ENCODE measurements around the gene APPBP2.
"Not testable (repeated sequence)": the region's sequence is repeated elsewhere in the genome, so short reads cannot be mapped to it uniquely, and the experiment has no call there.

APPBP2 gene

DNA sequence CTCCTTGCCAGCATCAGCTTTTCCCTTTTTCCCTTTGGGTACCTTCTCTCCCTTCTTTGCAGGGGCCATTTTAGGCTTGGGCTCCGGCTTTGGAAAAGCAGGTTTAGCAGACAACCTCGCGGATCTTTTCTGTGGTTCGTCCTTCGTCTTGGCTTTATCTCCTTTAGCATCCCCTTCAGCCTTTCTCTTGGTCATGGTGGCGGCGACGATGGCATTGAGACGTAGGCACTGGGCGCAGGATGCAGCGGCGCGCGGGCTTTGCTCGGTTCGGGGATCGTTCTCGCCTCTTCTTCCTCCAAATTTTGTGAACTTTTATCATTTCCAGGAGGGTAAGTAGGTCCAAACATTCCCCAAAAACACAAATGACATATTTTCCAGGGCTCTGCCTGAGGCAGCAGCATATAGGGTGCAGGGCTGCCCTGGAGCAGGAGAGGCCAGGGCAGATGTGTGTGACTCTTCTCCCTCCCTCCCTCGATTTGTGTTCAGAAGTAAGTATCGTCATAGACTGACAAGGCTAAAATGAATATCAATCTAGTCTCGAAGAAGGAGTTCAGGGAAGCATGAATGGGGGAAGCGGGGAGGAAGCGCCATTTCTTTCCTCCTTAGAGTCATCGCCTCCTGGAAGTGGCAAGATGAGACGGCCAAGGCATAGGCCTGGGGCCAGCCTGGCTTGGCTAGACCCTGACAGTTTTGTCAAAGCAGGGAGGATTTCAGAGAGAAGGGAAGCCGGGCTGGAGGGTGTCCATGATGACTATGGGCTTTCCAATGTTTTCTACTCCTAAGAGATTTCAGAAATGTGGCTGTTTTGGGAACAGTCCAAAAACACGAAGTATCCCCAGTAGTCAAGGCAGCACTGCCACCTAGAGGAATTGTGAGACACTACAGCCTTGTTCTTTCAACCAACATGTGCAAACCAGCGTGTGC lies 90.5 kb downstream of the APPBP2 start:
- CTCF ChIA-PET: interaction anchor here (0.6 to 0.7 kb wide), 2 partner anchors 99 to 161 kb away, joined by 3 to 4 read pairs; no protein-coding TSS in a partner anchor
- POLR2A ChIA-PET (ENCODE audit: low non-redundant PET): no interaction called here
- H3K27ac ChIP-seq: no peak overlapping the region

DNA sequence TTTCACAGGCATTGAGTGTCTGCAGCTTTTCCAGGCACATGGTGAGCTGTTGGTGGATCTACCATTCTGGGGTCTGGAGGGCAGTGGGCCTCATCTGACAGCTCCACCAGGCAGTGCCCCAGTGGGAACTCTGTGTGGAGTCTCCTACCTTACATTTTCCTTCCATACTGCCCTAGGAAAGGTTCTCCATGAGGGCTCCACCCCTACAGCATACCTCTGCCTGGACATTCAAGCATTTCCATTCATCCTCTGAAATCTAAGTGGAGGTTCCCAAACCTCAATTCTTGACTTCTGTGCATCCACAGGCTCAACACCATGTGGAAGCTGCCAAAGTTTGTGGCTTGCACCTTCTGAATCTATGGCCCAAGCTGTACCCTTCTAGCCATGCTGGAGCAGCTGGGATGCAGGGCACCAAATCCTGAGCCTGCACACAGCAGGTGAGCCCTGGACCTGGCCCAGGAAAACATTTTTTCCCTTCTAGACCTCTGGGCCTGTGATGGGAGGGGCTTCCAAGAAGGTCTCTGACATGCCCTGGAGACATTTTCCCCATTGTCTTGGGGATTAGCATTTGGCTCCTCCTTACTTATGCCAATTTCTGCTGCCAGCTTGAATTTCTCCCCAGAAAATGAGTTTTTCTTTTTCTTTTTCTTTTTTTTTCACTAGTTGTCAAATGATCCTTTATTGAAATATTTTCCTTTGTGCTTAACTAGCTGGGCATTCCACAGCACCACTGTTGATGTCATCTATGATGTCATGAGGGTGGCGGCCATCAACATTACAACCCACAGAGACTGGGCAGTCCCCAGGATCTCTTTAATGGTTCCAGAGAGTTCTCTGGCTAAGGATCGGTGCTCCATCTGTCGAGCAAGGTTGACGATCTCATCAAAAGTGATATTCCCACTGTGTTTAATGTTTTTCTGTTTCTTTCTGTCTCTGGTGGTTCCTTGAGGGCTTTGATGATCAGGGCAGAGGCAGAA lies 92.7 kb downstream of the APPBP2 start:
- POLR2A ChIA-PET (ENCODE audit: low non-redundant PET); H3K27ac ChIP-seq; DNase-seq (ENCODE audit: low spot score): not testable (repeated sequence)
- CTCF ChIA-PET: interaction anchor here (0.6 to 1.1 kb wide), 3 partner anchors 9 to 293 kb away, joined by 3 to 4 read pairs (median 4); no protein-coding TSS in a partner anchor

More for the DNA sequence above, 90.5 kb downstream of the APPBP2 start:
- TF ChIP-seq, protein P1, sequence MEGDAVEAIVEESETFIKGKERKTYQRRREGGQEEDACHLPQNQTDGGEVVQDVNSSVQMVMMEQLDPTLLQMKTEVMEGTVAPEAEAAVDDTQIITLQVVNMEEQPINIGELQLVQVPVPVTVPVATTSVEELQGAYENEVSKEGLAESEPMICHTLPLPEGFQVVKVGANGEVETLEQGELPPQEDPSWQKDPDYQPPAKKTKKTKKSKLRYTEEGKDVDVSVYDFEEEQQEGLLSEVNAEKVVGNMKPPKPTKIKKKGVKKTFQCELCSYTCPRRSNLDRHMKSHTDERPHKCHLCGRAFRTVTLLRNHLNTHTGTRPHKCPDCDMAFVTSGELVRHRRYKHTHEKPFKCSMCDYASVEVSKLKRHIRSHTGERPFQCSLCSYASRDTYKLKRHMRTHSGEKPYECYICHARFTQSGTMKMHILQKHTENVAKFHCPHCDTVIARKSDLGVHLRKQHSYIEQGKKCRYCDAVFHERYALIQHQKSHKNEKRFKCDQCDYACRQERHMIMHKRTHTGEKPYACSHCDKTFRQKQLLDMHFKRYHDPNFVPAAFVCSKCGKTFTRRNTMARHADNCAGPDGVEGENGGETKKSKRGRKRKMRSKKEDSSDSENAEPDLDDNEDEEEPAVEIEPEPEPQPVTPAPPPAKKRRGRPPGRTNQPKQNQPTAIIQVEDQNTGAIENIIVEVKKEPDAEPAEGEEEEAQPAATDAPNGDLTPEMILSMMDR (conservative IDR thresholded peaks at IDR 0.05; ENCODE audit: low read depth): peak; percentile 91
- peak; percentile 70 for DNase-seq (ENCODE audit: low spot score)

DNA sequence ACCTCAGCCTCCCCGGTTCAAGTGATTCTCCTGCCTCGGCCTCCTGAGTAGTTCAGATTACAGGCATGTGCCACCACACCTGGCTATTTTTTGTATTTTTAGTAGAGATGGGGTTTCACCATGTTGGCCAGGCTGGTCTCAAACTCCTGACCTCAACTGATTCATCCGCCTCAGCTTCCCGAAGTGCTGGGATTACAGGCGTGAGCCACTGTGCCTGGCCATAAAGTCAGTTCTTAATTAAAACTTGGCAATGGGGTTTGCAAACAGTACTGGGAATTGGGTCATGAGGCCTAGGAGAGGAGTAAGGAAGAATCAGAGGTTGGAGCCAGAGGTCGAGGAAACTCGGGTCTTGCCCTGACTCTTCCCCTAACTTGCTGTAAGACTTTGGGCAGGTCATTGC lies 95.5 kb downstream of the APPBP2 start:
- H3K27ac ChIP-seq; DNase-seq (ENCODE audit: low spot score); POLR2A ChIA-PET (ENCODE audit: low non-redundant PET); CTCF ChIA-PET: not testable (repeated sequence)

DNA sequence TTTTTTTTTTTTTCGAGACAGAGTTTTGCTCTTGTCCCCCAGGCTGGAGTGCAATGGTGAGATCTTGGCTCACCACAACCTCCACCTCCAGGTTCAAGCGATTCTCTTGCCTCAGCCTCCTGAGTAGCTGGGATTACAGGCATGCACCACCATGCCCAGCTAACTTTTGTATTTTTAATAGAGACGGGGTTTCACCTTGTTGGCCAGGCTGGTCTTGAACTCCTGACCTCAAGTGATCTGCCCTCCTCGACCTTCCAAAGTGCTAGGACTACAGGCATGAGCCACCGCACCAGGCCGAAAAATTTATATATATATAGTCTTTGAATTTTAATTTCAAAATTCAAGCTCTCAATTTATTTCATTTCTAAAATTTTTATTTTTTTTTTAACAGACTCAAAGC lies 97.6 kb downstream of the APPBP2 start:
- H3K27ac ChIP-seq; DNase-seq (ENCODE audit: low spot score): not testable (repeated sequence)
- ChIA-PET CTCF (interaction anchor here (0.6 to 0.7 kb wide), 3 partner anchors 36 to 890 kb away, joined by 4 to 7 read pairs (median 4); no protein-coding TSS in a partner anchor), POLR2A (ENCODE audit: low non-redundant PET) (interaction anchor here (0.6 kb wide), 1 partner anchor 294 kb away, joined by 4 read pairs; no protein-coding TSS in a partner anchor)

DNA sequence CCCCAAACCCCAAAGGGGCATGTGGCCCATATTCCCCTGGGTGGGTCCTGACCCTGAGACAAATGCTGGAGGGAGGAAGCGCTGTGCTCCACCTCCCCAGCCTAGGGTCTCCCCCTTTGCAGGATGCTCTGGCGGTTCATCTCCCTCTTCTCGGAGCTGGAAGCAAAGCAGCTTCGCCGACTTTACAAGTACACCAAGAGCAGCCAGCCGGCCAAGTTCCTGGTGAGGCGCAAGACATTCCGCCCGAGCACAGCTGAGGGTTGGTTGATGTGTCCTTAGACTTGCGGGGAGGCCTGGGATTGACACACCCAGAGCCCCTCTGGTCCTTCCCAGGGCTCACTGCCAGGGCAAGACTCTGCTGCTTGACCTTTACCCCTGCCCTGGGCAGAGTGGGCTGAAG lies 99.4 kb downstream of the APPBP2 start:
- no peak for DNase-seq (ENCODE audit: low spot score)
- no peak overlapping the region for H3K27ac ChIP-seq
- ChIA-PET POLR2A (ENCODE audit: low non-redundant PET) (no interaction called here), CTCF (interaction anchor here (0.6 kb wide), 1 partner anchor 1248 kb away, joined by 3 read pairs; no protein-coding TSS in a partner anchor)
- TF ChIP-seq, protein P1 (conservative IDR thresholded peaks at IDR 0.05; ENCODE audit: low read depth): no peak

DNA sequence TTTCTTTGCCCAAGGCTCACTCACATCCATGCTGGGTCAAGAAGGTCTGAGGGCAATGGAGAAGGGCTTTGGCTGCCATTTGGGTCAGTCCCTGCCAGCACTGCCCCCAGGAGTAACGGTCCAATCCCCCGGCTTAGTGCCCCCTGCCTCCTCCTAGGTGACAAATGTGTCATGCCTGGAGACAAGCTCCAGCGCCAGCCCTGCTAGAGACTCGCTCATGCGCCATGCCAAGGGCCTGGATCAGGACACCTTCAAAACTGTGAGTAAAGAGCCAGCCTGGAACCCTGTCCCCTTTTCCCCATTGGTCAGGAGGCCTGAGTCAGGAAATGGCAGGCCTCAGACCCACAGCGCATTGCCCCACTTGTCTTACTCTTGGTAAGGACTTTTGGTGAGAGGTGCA lies 100.4 kb downstream of the APPBP2 start:
- no peak for DNase-seq (ENCODE audit: low spot score)
- TF ChIP-seq, protein P1 (conservative IDR thresholded peaks at IDR 0.05; ENCODE audit: low read depth): no peak
- ChIA-PET CTCF (no interaction called here), POLR2A (ENCODE audit: low non-redundant PET) (no interaction called here)
- H3K27ac ChIP-seq: no peak overlapping the region

DNA sequence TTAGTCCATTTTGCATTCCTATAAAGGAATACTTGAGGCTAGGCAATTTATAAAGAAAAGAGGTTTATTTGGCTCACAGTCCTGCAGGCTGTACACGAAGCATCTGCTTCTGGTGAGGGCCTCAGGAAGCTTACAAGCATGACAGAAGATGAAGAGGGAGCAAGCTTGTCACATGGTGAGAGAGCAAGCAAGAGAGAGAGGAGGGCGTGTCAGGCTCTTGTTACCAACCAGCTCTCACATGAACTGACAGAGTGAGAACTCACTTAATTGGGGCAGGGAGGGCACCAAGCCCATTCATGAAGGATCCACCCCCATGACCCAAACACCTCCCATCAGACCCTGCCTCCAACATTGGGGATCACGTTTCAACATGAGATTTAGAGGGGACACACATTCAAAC lies 102.2 kb downstream of the APPBP2 start:
- no peak overlapping the region for H3K27ac ChIP-seq
- ChIA-PET POLR2A (ENCODE audit: low non-redundant PET) (no interaction called here), CTCF (interaction anchor here (0.6 to 1.2 kb wide), 2 partner anchors 10 to 125 kb away, joined by 4 read pairs; no protein-coding TSS in a partner anchor)
- TF ChIP-seq, protein P1 (conservative IDR thresholded peaks at IDR 0.05; ENCODE audit: low read depth): no peak
- DNase-seq (ENCODE audit: low spot score): no peak

Measured in RWPE1 (cell line).